ENCODE results near the gene VAT1L.

GRCh38 chr16:77874347-77874746 lies 86.0 kb downstream of the VAT1L start:
- TF ChIP-seq, protein P1, sequence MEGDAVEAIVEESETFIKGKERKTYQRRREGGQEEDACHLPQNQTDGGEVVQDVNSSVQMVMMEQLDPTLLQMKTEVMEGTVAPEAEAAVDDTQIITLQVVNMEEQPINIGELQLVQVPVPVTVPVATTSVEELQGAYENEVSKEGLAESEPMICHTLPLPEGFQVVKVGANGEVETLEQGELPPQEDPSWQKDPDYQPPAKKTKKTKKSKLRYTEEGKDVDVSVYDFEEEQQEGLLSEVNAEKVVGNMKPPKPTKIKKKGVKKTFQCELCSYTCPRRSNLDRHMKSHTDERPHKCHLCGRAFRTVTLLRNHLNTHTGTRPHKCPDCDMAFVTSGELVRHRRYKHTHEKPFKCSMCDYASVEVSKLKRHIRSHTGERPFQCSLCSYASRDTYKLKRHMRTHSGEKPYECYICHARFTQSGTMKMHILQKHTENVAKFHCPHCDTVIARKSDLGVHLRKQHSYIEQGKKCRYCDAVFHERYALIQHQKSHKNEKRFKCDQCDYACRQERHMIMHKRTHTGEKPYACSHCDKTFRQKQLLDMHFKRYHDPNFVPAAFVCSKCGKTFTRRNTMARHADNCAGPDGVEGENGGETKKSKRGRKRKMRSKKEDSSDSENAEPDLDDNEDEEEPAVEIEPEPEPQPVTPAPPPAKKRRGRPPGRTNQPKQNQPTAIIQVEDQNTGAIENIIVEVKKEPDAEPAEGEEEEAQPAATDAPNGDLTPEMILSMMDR (IDR thresholded peaks at IDR 0.05; ENCODE audit: low read length), result no peak
- no peak for TF ChIP-seq EZH2phosphoT487 (IDR thresholded peaks at IDR 0.05; ENCODE audit: low read length)
